SK-N-SH treated with all-trans-retinoic acid at 6 μM for 48 hours (cell line): ENCODE measurements around the gene GDF7.

Experiments used
- ATAC-seq: fragments of 200-7000 bp; cut with Tn5 transposase; 3 replicates; pipeline ENCODE4 v1.9.1; 2020; ENCODE audit warnings: mild to moderate bottlenecking, moderate library complexity
- ARNTL ChIP-seq: fragments of 450-650 bp; formaldehyde crosslinking; IDR thresholded peaks from 2 replicates; pipeline ENCODE4 v1.5.0; 2020; ENCODE audit warnings: low read depth, mild to moderate bottlenecking, moderate library complexity, borderline replicate concordance
- CSDC2 ChIP-seq: fragments of 250-450 bp; sonication (Bioruptor Pico); IDR thresholded peaks from 2 replicates; pipeline ENCODE4 v1.5.0; 2020; ENCODE audit warnings: mild to moderate bottlenecking, moderate library complexity
- CSRNP3 ChIP-seq: fragments of 250-450 bp; sonication (Bioruptor Pico); IDR thresholded peaks from 2 replicates; pipeline ENCODE4 v1.5.1; 2021; ENCODE audit warnings: mild to moderate bottlenecking, moderate library complexity
- ESRRG ChIP-seq: fragments of 250-450 bp; sonication (Bioruptor Pico); IDR thresholded peaks from 2 replicates; pipeline ENCODE4 v1.6.1; 2021; ENCODE audit warnings: mild to moderate bottlenecking
- GLIS3 ChIP-seq: fragments of 250-450 bp; sonication (Bioruptor Pico); IDR thresholded peaks from 2 replicates; pipeline ENCODE4 v1.5.0; 2020; ENCODE audit warnings: mild to moderate bottlenecking, moderate library complexity
- OSR1 ChIP-seq: fragments of 250-450 bp; sonication (Bioruptor Pico); IDR thresholded peaks from 2 replicates; pipeline ENCODE4 v1.8.0; 2022; ENCODE audit warnings: moderate library complexity, mild to moderate bottlenecking, inconsistent platforms
- PATZ1 ChIP-seq: fragments of 250-450 bp; sonication (Bioruptor Pico); IDR thresholded peaks from 2 replicates; pipeline ENCODE4 v1.8.0; 2020; ENCODE audit warnings: mild to moderate bottlenecking, moderate library complexity, borderline replicate concordance
- PPARA ChIP-seq: fragments of 250-450 bp; sonication (Bioruptor Pico); IDR thresholded peaks from 2 replicates; pipeline ENCODE4 v1.5.0; 2020; ENCODE audit warnings: mild to moderate bottlenecking, borderline replicate concordance
- RARB ChIP-seq: fragments of 250-450 bp; sonication (Bioruptor Pico); IDR thresholded peaks from 2 replicates; pipeline ENCODE4 v1.8.0; 2021; ENCODE audit warnings: mild to moderate bottlenecking, moderate library complexity
- SNAI2 ChIP-seq: fragments of 250-450 bp; sonication (Bioruptor Pico); IDR thresholded peaks from 2 replicates; pipeline ENCODE4 v1.5.0; 2020; ENCODE audit warnings: mild to moderate bottlenecking, moderate library complexity
- TOX ChIP-seq: fragments of 250-450 bp; sonication (Bioruptor Pico); IDR thresholded peaks from 2 replicates; pipeline ENCODE4 v1.8.0; 2021; ENCODE audit warnings: mild to moderate bottlenecking, moderate library complexity, borderline replicate concordance
- TSHZ2 ChIP-seq: fragments of 250-450 bp; sonication (Bioruptor Pico); IDR thresholded peaks from 2 replicates; pipeline ENCODE4 v1.5.0; 2020; ENCODE audit warnings: mild to moderate bottlenecking, moderate library complexity
- ZC3H10 ChIP-seq: fragments of 250-450 bp; sonication (Bioruptor Pico); IDR thresholded peaks from 2 replicates; pipeline ENCODE4 v1.5.1; 2021; ENCODE audit warnings: mild to moderate bottlenecking, moderate library complexity
- ZFP3 ChIP-seq: fragments of 250-450 bp; sonication (Bioruptor Pico); IDR thresholded peaks from 2 replicates; pipeline ENCODE4 v1.5.0; 2020; ENCODE audit warnings: mild to moderate bottlenecking, moderate library complexity
- ZFP30 ChIP-seq: fragments of 450-650 bp; formaldehyde crosslinking; IDR thresholded peaks from 2 replicates; pipeline ENCODE4 v1.5.0; 2022; ENCODE audit warnings: mild to moderate bottlenecking, moderate library complexity
- ZNF565 ChIP-seq: fragments of 450-650 bp; formaldehyde crosslinking; conservative IDR thresholded peaks from 2 replicates; pipeline ENCODE4 v1.5.0; 2020; ENCODE audit warnings: low read depth, mild to moderate bottlenecking, moderate library complexity
- ZNF70 ChIP-seq: fragments of 450-650 bp; formaldehyde crosslinking; IDR thresholded peaks from 2 replicates; pipeline ENCODE4 v1.5.0; 2020; ENCODE audit warnings: mild to moderate bottlenecking, moderate library complexity
- ZNF8 ChIP-seq: fragments of 450-650 bp; formaldehyde crosslinking; IDR thresholded peaks from 2 replicates; pipeline ENCODE4 v1.5.0; 2020; ENCODE audit warnings: mild to moderate bottlenecking, moderate library complexity

GDF7 gene

GRCh38 chr2:20673686-20674308, 6.9 kb downstream of the GDF7 start:
- TF ChIP-seq ZC3H10 (CRISPR knock-in tag) = no peak
- TF ChIP-seq ZFP30 (CRISPR knock-in tag) = no peak
- TF ChIP-seq TOX (CRISPR knock-in tag) = no peak
- TF ChIP-seq ZNF8 (CRISPR knock-in tag) = no peak
- TF ChIP-seq TSHZ2 (CRISPR knock-in tag) = no peak
- no peak for TF ChIP-seq CSDC2 (CRISPR knock-in tag)
- no peak for TF ChIP-seq PATZ1 (CRISPR knock-in tag)
- no peak for TF ChIP-seq GLIS3 (CRISPR knock-in tag)
- no peak for TF ChIP-seq OSR1 (CRISPR knock-in tag)
- no peak for TF ChIP-seq ARNTL (CRISPR knock-in tag)
- no peak for ATAC-seq

- ATAC-seq = no peak; the same call in 1 of the 3 replicates
These were observed 7.5 kb downstream of the GDF7 start for GRCh38 chr2:20674309-20674965.

More at GRCh38 chr2:20674309-20674965, 7.5 kb downstream of the GDF7 start:
- TF ChIP-seq PATZ1 (CRISPR knock-in tag) (no peak), TSHZ2 (CRISPR knock-in tag) (no peak), ZNF565 (no peak), ESRRG (CRISPR knock-in tag) (no peak), ZFP3 (CRISPR knock-in tag) (no peak), ZFP30 (CRISPR knock-in tag) (no peak), PPARA (no peak), ZC3H10 (CRISPR knock-in tag) (no peak), CSRNP3 (CRISPR knock-in tag) (no peak), ZNF70 (CRISPR knock-in tag) (no peak), SNAI2 (CRISPR knock-in tag) (no peak), ARNTL (CRISPR knock-in tag) (no peak), GLIS3 (CRISPR knock-in tag) (no peak), ZNF8 (CRISPR knock-in tag) (no peak), RARB (CRISPR knock-in tag) (no peak), CSDC2 (CRISPR knock-in tag) (no peak)
